ENCODE data around the gene PPP2R5C.

DNA sequence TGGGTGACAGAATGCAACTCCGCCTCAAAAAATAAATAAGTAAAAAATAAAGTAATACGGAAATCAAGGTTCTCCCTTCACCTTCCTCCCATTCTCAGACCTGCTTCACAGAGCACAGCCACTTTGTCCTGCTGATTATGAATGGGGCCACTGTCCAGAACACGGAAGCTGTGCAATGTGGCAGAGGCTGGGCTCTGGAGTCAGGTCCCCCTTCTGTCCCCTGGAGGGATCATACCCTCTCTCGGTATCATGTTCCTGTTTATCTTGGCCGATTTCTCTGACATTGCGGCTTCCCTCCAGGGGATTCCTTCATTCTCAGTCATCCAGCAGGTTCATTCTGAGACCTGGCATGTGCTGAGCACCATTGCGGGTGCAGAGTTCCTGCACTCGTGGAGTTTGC lies 11.3 kb downstream of the PPP2R5C start:
- TF ChIP-seq TCF12 (IDR thresholded peaks at IDR 0.05; ENCODE audit: low read depth, low read length): no peak
- TF ChIP-seq, protein P1, sequence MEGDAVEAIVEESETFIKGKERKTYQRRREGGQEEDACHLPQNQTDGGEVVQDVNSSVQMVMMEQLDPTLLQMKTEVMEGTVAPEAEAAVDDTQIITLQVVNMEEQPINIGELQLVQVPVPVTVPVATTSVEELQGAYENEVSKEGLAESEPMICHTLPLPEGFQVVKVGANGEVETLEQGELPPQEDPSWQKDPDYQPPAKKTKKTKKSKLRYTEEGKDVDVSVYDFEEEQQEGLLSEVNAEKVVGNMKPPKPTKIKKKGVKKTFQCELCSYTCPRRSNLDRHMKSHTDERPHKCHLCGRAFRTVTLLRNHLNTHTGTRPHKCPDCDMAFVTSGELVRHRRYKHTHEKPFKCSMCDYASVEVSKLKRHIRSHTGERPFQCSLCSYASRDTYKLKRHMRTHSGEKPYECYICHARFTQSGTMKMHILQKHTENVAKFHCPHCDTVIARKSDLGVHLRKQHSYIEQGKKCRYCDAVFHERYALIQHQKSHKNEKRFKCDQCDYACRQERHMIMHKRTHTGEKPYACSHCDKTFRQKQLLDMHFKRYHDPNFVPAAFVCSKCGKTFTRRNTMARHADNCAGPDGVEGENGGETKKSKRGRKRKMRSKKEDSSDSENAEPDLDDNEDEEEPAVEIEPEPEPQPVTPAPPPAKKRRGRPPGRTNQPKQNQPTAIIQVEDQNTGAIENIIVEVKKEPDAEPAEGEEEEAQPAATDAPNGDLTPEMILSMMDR (IDR thresholded peaks at IDR 0.05; ENCODE audit: control extremely low read depth in 1 of 3, insufficient read depth in 1 of 3, low read depth in 1 of 3, low read length in 3 of 3): no peak
- no peak for TF ChIP-seq JUN (IDR thresholded peaks at IDR 0.05; ENCODE audit: low read depth, low read length)
